Mesenteric fat pad (tissue), 1 donor: ENCODE measurements around the gene FBXW7. TPM values are rescaled to one million over a fixed set of nuclear protein-coding genes. Genes with fewer than 3 reads are reported as not detected.

Source experiments
- DNase-seq: peaks from one replicate; pipeline ENCODE4 v3.0.0-alpha.2; 2020; ENCODE audit warnings: low spot score
- total RNA-seq: library from RNA; stranded (reverse); fragmentation: NEBNext Ultra II Directional; extraction: Animal tissue kit (Norgen Biotek cat#: 25700); gene quantifications from one replicate; pipeline ENCODE4 v1.2.1, GENCODE V29; 2021
- donor health status: DM: yes; HTN: yes; CAD: no.

The FBXW7 gene
- total RNA-seq, 1 donor from 2014 or later, result 37.9 TPM

DNA sequence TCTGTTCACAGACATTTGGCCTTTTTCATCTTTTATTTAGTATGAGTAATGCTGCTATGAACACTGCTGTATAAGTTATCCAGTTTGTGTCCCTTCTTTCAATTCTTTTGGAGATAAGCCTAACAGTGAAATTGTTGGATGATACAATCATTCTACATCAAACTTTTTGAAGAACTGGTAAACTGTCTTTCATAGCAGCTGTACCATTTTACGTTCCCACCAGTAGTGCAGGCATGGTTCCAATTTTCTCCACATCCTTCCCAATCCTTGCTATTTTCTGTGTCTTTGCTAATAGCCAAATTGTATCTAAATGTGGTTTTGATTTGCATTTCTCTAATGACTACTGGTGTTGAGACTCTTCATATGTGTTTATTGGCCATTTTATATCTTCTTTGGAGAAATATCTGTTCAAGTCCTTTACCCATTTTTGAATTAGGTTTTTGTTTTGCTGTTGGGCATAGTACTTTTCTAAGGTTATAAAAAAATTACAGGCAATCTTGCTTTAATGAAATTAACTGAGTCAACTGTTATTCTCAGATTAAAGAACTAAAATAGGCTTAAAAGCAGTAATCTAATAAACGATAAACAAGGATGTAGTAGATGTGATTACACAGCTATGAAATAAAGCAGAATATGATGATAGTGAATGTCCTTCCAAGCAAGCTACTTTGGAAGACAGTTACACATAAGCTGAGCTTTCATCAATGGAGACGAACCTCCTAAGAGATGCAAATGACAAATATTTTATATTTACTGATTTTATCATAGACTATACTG, 57.2 kb downstream of the FBXW7 start:
- no peak for DNase-seq

- DNase-seq, result no peak
Observed at GRCh38 chr4:152476796-152477195, 59.1 kb downstream of the FBXW7 start.

DNA sequence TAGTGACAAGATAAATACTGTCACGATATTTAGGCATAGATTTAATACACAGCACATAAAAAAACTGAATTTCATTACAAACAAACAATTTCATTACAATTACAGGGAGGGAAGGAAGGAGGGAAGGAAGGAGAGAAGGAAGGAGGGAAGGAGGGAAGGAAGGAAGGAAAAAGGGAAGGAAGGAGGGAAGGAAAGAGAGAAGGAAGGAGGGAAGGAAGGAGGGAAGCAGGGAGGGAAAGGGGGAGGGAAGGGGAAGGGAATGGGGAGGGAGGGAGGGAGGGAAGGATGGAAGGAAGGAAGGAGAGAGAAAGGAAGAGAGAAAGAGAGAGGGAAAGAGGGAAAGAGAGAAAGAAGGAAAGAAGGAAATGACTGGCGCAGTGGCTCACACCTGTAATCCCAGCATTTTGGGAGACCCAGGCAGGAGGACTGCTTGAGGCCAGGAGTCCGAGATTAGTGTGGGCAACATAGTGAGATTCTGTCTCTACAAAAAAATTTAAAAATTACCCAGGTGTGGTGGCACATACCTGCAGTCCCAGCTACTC, 64.6 kb downstream of the FBXW7 start:
- no peak for DNase-seq

DNA sequence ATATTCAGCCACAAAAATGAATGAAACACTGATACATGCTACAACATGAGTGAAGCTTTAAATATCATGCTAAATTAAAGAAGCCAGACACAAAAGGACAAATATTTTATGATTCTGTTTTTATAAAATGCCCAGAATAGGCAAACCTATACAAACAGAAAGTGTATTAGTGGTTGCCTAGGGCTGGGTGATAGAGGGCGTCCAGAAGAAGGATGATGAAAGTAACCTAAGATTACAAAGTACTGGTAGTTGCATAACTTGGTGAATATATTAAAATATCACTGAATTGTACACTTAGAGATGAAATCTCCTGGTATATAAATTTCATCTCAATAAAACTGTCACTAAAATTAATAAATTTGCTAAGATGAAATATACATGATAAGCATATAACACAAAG, 67.5 kb downstream of the FBXW7 start:
- no peak for DNase-seq

DNA sequence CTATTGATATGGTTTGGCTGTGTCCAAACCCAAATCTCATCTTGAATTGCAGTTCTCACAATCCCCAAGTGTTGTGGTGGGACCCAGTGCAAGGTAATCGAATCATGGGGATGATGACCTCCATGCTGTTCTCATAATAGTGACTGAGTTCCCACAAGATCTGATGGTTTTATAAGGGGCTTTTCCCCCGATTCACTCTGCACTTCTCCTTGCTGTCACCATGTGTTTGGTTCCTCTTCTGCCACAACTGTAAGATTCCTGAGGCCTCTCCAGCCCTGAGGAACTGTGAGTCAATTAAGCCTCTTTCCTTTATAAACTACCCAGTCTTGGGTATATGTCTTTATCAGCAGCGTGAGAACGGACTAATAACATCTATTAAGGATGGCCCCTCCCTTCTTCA, 68.8 kb downstream of the FBXW7 start:
- DNase-seq, result no peak

DNA sequence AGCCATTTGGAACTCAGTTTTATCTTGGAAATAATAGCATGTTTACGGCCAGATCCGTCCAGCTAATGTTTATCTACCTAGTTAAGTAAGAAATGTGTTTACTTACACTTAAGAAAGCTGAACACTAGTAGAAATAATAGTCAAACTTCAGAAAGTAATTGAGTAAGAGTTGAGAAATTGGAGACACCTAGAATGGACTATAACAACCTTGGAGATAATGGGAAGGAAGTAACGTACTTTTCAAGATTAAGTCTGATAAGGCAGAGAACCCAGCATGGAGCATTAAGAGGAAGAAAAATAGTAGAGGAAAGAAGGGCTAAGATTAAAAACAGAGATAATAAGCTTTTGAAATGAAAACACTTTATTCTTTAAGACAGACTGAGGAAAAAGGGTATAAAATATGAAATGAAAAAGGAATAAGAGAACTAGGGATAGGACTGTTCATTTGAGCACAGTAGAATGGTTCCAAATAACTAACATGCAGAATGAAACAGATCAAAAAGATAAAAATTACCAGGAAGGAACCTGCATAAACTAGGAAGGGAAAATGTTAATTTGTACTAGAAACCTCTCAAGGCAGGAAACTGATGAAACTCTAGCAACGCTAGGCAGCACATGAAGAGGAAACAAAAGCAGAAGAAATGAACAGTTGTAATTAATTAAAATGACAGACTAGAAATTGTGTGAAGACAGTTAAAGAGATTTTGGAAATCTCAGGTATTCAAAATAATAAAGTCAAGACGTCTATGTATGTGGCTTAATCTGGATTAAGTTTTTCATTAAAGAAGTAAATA, 71.7 kb downstream of the FBXW7 start:
- no peak for DNase-seq

- no peak for DNase-seq
Observed at GRCh38 chr4:152463562-152463961, 72.3 kb downstream of the FBXW7 start.

- DNase-seq, result no peak
Observed at GRCh38 chr4:152462695-152463094, 73.2 kb downstream of the FBXW7 start.

GRCh38 chr4:152462047-152462446, 73.8 kb downstream of the FBXW7 start:
- DNase-seq, result no peak

DNA sequence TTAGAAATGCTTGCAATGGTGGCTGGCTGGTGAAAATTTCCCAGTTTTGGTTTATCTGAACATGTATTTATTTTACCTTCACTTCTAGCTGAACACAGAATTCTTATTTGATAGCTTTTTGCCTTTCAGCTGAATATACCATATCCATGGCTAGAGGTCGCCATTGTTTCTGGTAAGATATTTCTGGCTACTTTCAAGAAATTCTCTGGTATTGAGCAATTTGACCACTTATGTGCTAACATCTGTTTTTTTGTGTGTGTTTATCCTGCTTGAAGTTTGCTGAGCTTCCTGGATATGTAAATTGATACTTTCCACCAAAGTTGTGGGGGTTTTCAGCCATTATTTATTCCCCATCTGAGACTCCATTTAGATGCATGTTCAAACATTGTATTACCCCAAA, 75.4 kb downstream of the FBXW7 start:
- no peak for DNase-seq

DNA sequence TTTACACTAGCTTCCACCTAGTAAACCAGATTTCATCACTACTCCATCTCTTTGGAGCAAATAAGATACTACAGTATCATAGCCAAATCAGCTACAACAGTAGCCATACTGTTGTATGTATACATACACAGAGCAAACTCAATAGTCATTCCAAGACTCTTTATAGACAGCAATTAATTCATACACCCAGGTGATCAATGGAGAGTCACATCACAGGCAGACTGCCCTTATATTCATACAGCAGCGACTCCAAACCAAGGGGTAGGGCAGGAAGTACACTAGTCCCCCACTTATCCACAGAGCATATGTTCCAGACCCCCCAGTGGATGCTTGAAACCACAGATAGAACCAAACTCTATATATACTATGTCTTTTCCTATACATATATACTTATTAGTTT, 76.6 kb downstream of the FBXW7 start:
- DNase-seq, result no peak

DNA sequence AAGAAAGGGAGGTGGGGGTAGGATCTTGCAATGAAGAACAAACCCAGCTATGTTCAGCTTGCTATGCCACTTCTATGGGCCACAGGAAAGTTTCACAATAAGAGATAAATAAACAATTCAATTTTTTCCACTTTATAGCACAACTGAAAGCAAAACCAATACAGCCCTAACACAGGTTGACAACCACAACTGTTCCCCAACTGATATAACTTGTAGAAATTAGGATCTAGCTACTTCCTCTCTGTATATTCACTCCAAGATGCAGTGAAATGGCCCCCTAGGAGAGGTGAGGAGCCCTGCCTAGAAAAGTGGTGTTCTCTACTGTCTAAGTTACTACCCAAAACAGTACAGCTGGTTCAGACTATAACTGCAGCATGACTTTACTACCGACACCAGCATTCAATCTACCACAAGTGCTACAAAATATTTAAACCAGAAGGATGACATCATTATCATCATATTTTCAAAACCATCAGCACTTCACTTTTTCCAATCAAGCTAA, 77.0 kb downstream of the FBXW7 start:
- no peak for DNase-seq

DNA sequence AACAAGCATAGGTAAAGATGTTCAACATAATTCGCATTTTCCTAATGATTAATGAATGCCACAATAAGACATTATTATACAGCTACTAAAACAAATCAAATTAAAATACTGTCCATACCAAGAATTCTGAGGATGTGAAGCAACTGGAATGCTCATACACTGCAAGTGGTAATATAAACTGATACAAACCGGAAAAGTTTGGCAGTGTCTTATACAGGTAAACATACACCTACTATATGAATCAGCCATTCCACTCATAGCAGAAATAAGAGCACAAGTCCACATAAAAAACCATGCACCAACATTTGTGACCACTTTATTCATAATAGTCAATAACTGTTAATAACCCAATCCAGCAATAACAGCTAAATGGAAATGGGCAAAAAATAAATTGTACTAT, 79.3 kb downstream of the FBXW7 start:
- DNase-seq, result no peak

- no peak for DNase-seq
Observed at GRCh38 chr4:152455311-152455710, 80.6 kb downstream of the FBXW7 start.

DNA sequence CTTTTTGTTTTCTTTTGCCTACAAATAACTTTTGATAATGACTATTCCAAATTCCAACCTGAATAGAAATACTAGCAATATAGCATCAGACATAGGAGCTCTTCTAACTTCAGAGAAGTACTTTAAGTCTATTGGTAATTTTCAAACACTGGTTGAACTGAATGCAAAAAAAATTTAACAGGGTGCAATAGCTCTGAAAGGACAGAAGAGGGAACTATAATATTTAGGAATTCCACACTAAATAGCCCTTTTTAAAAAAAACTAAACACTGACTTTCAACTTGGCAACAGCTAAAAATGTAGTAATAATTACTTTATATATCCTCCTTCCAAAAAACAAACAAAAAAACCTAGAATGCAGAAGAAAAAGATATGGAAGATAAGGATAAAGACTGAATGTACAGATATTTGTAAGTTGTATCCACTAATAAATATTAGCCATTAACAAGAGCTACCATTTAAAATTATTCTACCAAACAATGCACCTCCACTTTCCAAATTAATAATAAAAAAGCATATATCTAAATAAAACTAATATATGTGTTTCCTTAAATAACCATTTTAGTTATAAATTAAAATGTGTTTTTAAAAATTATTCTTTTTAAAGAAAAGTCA, 81.4 kb downstream of the FBXW7 start:
- no peak for DNase-seq

DNA sequence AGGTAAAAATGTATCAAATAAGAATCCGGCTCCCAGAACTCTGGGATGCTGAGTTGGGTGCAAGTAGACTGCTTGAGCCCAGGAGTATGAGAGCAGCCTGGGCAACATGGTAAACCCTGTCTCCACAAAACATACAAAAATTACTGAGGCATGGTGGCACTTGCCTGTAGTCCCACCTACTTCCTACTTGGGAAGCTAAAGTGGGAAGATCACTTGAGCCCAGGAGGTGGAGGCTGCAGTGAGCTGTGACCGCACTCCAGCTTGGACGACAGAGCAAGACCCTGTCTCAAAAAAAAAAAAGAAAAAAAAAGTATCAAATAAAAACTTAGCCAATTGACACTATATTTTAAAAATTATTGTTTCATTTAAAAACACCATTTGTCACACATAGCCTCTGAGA, 84.4 kb downstream of the FBXW7 start:
- DNase-seq, result no peak

DNA sequence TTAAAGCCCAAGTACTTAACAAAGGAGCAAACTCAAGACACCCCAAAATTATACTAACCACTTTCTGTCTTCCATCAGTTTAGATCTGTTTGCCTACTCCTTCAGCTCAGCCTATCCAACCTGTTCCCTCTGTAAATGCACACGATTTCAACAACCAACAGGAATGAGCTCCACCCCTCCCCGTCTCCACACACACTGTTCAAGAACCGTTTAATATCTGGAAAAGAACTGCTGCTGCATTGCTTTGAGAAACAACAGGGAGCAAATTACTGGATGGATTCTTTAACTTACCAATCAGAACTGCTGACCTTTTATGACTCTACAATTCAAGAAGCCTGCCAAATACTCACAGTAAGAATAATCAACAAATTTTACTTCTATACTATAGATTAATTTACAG, 87.0 kb downstream of the FBXW7 start:
- DNase-seq, result no peak

GRCh38 chr4:152448038-152448707, 87.7 kb downstream of the FBXW7 start:
- no peak for DNase-seq

- DNase-seq, result no peak
Observed at GRCh38 chr4:152443859-152444258, 92.0 kb downstream of the FBXW7 start.

DNA sequence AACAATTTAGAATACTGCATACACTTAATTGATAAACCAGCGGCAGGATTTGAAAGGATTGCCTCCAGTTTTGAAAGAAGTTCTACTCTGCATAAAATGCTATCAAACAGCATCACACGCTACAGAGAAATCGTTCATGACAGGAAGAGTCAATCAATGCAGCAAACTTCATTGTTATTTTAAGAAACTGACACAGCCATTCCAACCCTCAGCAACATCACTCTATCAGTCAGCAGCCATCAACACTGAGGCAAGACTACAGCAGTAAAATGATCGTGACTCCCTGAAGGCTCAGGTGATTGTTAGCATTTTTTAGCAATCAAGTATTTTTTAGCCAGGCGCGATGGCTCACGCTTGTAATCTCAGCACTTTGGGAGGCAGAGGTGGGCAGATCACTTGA, 98.3 kb downstream of the FBXW7 start:
- no peak for DNase-seq

GRCh38 chr4:152436384-152436783, 99.5 kb downstream of the FBXW7 start:
- DNase-seq, result no peak
